Measurements from ENCODE around the gene CR1. TPM values are rescaled to one million over a fixed set of nuclear protein-coding genes. Genes with fewer than 3 reads are reported as not detected.
"Not testable (repeated sequence)": the region's sequence is repeated elsewhere in the genome, so short reads cannot be mapped to it uniquely, and the experiment has no call there.

CR1 gene
- total and polyA plus RNA-seq, 2 experiments from 2014 or later: 0.65 to 0.76 TPM

DNA sequence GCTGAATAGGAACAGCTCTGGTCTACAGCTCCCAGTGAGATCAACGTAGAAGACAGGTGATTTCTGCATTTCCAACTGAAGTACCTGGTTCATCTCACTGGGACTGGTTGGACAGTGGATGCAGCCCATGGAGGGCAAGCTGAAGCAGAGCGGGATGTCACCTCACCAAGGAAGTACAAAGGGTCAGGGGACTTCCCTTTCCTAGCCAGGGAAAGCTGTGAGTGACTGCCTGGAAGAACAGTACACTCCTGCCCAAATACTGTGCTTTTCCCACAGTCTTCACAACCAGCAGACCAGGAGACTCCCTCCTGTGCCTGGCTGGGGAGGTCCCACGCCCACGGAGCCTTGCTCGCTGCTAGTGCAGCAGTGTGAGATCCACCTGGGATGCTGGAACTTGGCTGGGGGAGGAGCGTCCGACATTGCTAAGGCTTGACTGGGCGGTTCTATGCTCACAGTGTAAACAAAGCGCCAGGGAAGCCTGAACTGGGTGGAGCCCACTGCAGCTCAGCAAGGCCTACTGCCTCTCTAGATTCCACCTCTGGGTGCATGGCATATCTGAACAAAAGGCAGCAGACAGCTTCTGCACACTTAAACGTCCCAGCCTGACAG, 163.7 kb downstream of the CR1 start:
- no peak overlapping the region for H3K4me3 Mint-ChIP-seq
- no peak for ATAC-seq

GRCh38 chr1:207661420-207661819, 165.5 kb downstream of the CR1 start:
- H3K27ac Mint-ChIP-seq; H3F3A ChIP-seq (replicated peaks; ENCODE audit: low read depth); H3K27me3 ChIP-seq (ENCODE audit: insufficient read depth); H3K4me3 Mint-ChIP-seq; H2AFZ ChIP-seq; H3K9me2 ChIP-seq (ENCODE audit: insufficient read depth); H3K4me3 ChIP-seq; H3K4me2 ChIP-seq; DNase-seq (ENCODE audit: low spot score); ATAC-seq; H3K4me1 ChIP-seq (ENCODE audit: insufficient read depth); H4K20me1 ChIP-seq (replicated peaks; ENCODE audit: insufficient read depth); H3K4me1 Mint-ChIP-seq; H3K27ac ChIP-seq (ENCODE audit: low read depth); H3K27me3 Mint-ChIP-seq (ENCODE audit: insufficient read depth, low read depth, poor library complexity); H3K79me2 ChIP-seq (replicated peaks; ENCODE audit: insufficient read depth): not testable (repeated sequence)
- peaks cover 14% of the 10 kb centered on the region for H3K36me3 ChIP-seq (ENCODE audit: insufficient read depth)
- Mint-ChIP-seq H3K9me3 (peaks cover 52% of the 10 kb centered on the region), H3K36me3 (ENCODE audit: low read depth) (peaks cover 52% of the 10 kb centered on the region)

More for the DNA sequence above, 163.7 kb downstream of the CR1 start:
- no peak for TF ChIP-seq STAT1 (IDR thresholded peaks at IDR 0.05; ENCODE audit: unreplicated experiment)
- TF ChIP-seq, protein P1, sequence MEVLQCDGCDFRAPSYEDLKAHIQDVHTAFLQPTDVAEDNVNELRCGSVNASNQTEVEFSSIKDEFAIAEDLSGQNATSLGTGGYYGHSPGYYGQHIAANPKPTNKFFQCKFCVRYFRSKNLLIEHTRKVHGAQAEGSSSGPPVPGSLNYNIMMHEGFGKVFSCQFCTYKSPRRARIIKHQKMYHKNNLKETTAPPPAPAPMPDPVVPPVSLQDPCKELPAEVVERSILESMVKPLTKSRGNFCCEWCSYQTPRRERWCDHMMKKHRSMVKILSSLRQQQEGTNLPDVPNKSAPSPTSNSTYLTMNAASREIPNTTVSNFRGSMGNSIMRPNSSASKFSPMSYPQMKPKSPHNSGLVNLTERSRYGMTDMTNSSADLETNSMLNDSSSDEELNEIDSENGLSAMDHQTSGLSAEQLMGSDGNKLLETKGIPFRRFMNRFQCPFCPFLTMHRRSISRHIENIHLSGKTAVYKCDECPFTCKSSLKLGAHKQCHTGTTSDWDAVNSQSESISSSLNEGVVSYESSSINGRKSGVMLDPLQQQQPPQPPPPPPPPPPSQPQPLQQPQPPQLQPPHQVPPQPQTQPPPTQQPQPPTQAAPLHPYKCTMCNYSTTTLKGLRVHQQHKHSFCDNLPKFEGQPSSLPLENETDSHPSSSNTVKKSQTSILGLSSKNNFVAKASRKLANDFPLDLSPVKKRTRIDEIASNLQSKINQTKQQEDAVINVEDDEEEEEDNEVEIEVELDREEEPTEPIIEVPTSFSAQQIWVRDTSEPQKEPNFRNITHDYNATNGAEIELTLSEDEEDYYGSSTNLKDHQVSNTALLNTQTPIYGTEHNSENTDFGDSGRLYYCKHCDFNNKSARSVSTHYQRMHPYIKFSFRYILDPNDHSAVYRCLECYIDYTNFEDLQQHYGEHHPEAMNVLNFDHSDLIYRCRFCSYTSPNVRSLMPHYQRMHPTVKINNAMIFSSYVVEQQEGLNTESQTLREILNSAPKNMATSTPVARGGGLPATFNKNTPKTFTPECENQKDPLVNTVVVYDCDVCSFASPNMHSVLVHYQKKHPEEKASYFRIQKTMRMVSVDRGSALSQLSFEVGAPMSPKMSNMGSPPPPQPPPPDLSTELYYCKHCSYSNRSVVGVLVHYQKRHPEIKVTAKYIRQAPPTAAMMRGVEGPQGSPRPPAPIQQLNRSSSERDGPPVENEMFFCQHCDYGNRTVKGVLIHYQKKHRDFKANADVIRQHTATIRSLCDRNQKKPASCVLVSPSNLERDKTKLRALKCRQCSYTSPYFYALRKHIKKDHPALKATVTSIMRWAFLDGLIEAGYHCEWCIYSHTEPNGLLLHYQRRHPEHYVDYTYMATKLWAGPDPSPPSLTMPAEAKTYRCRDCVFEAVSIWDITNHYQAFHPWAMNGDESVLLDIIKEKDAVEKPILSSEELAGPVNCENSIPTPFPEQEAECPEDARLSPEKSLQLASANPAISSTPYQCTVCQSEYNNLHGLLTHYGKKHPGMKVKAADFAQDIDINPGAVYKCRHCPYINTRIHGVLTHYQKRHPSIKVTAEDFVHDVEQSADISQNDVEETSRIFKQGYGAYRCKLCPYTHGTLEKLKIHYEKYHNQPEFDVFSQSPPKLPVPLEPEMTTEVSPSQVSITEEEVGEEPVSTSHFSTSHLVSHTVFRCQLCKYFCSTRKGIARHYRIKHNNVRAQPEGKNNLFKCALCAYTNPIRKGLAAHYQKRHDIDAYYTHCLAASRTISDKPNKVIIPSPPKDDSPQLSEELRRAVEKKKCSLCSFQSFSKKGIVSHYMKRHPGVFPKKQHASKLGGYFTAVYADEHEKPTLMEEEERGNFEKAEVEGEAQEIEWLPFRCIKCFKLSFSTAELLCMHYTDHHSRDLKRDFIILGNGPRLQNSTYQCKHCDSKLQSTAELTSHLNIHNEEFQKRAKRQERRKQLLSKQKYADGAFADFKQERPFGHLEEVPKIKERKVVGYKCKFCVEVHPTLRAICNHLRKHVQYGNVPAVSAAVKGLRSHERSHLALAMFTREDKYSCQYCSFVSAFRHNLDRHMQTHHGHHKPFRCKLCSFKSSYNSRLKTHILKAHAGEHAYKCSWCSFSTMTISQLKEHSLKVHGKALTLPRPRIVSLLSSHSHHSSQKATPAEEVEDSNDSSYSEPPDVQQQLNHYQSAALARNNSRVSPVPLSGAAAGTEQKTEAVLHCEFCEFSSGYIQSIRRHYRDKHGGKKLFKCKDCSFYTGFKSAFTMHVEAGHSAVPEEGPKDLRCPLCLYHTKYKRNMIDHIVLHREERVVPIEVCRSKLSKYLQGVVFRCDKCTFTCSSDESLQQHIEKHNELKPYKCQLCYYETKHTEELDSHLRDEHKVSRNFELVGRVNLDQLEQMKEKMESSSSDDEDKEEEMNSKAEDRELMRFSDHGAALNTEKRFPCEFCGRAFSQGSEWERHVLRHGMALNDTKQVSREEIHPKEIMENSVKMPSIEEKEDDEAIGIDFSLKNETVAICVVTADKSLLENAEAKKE (CRISPR knock-in tag; IDR thresholded peaks at IDR 0.05): no peak
- TF ChIP-seq, protein P2, sequence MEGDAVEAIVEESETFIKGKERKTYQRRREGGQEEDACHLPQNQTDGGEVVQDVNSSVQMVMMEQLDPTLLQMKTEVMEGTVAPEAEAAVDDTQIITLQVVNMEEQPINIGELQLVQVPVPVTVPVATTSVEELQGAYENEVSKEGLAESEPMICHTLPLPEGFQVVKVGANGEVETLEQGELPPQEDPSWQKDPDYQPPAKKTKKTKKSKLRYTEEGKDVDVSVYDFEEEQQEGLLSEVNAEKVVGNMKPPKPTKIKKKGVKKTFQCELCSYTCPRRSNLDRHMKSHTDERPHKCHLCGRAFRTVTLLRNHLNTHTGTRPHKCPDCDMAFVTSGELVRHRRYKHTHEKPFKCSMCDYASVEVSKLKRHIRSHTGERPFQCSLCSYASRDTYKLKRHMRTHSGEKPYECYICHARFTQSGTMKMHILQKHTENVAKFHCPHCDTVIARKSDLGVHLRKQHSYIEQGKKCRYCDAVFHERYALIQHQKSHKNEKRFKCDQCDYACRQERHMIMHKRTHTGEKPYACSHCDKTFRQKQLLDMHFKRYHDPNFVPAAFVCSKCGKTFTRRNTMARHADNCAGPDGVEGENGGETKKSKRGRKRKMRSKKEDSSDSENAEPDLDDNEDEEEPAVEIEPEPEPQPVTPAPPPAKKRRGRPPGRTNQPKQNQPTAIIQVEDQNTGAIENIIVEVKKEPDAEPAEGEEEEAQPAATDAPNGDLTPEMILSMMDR (conservative IDR thresholded peaks at IDR 0.05; ENCODE audit: low read depth in 2 of 2): no peak
- no peak for TF ChIP-seq ZNF114 (CRISPR knock-in tag; IDR thresholded peaks at IDR 0.05)
- TF ChIP-seq ZNF331 (CRISPR knock-in tag; IDR thresholded peaks at IDR 0.05; ENCODE audit: low read depth): no peak
- no peak for TF ChIP-seq CREB1 (CRISPR knock-in tag; IDR thresholded peaks at IDR 0.05; ENCODE audit: low read depth)
- TF ChIP-seq POLR2AphosphoS5 (IDR thresholded peaks at IDR 0.05; ENCODE audit: low read depth): no peak
- no peak for TF ChIP-seq EZH2phosphoT487 (IDR thresholded peaks at IDR 0.05; ENCODE audit: unreplicated experiment)
- TF ChIP-seq JUNB (IDR thresholded peaks at IDR 0.05; ENCODE audit: unreplicated experiment): no peak
- TF ChIP-seq EZH2 (IDR thresholded peaks at IDR 0.05; ENCODE audit: low read depth, unreplicated experiment): no peak
- Histone ChIP-seq H3K4me3 (no peak overlapping the region), H3F3A (replicated peaks; ENCODE audit: low read depth) (no peaks in the 10 kb centered on the region), H2AFZ (no peak overlapping the region), H3K36me3 (ENCODE audit: insufficient read depth) (peaks cover 13% of the 10 kb centered on the region), H3K4me2 (no peak overlapping the region), H3K27ac (ENCODE audit: low read depth) (no peak overlapping the region), H3K9me2 (ENCODE audit: insufficient read depth) (no peaks in the 10 kb centered on the region), H3K27me3 (ENCODE audit: insufficient read depth) (no peaks in the 10 kb centered on the region), H3K4me1 (ENCODE audit: insufficient read depth) (peaks cover 8% of the 10 kb centered on the region; the same call in 1 of the 2 replicates), H4K20me1 (replicated peaks; ENCODE audit: insufficient read depth) (no peaks in the 10 kb centered on the region), H3K79me2 (replicated peaks; ENCODE audit: insufficient read depth) (0 out of 2 replicates have a peak, but pooled peaks cover 4% of the 10 kb centered on the region)
- Mint-ChIP-seq H3K27ac (no peak overlapping the region), H3K9me3 (peaks cover 42% of the 10 kb centered on the region), H3K4me1 (peaks cover under 1% of the 10 kb centered on the region; the same call in 2 of the 3 replicates), H3K36me3 (ENCODE audit: low read depth) (peaks cover 43% of the 10 kb centered on the region), H3K27me3 (ENCODE audit: insufficient read depth, low read depth, poor library complexity) (peaks cover 2% of the 10 kb centered on the region)
- no peak for DNase-seq (ENCODE audit: low spot score)

Data from GM23338 (cell line).